ENCODE data around the gene SLCO2A1.

The SLCO2A1 gene

DNA sequence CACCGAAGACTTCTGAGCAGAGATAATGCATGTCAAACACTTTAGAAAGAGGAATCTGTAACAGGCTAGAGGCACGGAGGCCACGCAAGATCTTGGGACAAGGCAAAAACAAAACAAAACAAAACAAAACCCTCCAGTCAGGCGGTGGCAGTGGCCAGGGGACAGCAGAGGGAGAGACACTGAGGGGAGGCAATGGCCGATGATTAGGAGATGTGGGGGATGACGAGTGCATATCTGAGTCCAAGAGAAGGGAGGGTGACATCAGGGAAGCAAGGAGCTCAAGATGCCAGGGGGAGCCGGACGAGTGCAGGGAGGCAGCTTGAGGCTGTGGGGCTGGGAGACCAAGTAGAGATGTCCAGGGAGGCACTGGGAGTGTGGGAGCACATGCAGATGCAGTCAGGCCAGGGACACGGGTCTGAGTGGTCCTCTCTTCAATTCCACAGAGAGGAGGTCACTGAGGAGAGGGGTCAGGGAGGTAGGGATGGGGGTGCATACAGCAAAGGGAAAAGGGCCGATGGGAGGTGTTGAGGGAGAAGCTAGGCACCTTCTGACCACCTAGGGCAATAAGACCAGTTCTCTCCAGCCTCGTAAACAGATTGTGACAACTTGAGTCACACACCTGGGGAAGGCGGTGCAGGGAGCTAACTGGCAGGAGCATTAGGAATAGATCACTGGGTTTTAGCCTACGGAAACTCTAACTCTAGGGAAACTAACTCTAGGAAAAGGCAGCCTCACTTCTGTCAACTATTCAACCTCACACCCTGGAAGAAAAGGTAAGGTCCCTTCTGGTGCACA is 29.6 kb downstream of the SLCO2A1 start:
- DNase-seq (ENCODE audit: low spot score) = no peak

DNA sequence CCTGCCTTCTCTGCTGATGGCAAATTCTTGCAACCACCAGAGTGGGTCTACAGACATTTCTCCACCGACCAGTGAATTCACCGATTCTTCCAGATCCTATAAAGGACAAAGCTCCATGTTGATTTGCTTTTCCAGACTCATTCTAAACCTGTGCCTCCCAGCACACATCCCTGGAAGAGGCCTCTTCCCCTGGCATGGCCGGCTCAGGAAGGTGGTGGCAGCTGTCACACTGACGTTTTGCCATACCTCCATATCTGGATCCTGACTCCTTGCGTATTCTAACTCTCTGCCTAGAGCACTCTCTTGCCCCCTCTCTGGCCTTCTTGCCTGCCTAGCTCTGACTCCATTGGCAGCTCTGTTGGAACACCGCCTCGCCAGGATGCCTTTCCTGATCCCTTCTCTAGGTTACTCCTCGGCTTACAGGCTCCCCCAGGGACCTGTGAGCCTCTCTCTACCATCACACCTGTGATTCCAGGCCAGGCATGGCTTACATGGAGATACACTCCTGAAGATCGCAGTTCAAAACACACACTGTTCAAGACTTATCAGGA is 31.0 kb downstream of the SLCO2A1 start:
- DNase-seq (ENCODE audit: low spot score) = no peak

DNA sequence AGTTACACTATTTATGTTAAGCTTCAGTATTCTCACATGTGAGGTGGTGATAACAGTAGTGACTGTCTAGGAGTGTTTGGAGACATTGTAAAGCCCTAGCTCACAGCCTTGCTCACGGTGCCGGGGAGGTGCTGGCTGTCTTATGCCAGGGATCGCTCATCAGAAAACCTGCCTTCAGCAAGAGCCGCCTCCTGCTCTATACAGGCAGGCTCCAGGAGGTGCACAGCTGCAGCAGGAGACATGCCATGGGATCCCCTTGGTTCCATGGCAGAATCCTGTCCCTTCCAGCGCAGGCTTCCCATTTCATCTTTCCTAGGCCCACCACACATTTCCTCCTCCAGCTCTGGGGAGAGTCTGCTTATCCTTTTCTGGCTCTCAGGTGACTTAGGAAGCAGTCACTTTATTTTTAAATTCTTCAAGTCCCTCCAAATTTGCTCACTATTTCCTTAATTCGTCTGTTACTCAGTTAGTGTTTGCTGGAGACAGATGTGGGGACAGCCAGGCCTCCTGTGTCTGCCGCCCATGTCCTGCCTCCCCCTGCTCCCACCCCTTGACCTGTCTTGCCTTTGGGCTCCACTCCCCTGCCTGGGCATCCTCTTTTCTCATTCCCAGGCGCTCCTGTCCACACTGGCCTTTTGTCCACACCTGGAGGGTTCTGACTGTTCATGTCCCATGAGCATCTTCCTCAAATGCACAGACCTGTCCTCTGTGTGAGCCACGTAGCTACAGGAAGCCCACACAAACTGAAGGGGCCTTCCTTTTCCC is 31.7 kb downstream of the SLCO2A1 start:
- no peak for DNase-seq (ENCODE audit: low spot score)

DNA sequence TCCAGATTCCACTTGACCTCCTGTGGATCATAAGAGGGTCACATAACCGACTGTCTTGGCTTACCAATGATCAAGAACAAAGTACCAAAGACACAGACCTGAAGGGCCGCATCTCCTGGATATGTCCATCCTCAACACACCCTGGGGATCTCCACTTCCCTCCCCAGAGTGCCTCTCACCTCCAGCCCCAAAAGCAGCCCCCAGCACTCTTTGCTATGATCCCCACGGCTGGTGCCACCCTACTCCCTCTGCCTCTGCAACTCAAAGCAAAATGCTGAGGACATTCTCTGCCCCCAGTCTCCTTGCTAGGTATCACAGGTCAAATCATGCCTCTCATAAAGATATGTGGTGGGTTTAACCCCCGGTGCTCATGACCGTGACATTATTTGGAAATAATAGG is 32.7 kb downstream of the SLCO2A1 start:
- no peak for DNase-seq (ENCODE audit: low spot score)

- no peak for DNase-seq (ENCODE audit: low spot score)
These were observed 33.5 kb downstream of the SLCO2A1 start for GRCh38 chr3:133996251-133996661.

- DNase-seq (ENCODE audit: low spot score) = no peak
These were observed 34.5 kb downstream of the SLCO2A1 start for GRCh38 chr3:133995264-133995663.

GRCh38 chr3:133994166-133994890 is 35.4 kb downstream of the SLCO2A1 start:
- DNase-seq (ENCODE audit: low spot score) = no peak

DNA sequence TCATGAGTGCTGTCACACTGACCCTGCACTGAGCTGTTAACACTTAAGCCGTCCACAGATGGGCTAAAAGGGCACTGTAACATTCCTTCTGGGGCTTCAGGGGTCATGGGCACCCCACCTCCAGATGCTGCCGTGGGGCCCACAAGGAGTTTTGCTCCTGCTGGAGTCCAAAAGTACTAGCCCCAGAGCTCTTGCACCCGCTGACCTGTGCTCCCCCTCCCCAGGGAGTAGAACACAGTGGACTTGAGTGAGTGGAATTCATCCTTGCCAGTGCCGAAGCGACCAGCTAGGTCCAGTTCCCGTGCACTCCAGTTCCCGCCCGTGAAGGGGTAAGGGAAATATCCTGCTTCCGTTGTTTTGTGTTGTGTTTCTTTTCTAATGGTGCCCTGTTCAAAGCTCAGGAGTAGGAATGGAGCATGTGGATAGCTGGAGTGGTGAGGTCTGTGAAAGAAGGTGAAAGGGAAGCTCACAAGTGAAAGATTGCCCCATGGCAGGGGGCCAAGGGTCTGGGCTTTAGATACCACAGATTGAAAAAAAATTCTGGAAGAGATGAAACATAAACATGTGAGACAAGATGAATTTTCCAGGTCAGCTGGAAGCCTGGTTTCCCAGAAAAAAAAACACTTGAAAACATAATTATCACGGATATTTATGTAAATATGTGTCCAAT is 36.6 kb downstream of the SLCO2A1 start:
- no peak for DNase-seq (ENCODE audit: low spot score)

DNA sequence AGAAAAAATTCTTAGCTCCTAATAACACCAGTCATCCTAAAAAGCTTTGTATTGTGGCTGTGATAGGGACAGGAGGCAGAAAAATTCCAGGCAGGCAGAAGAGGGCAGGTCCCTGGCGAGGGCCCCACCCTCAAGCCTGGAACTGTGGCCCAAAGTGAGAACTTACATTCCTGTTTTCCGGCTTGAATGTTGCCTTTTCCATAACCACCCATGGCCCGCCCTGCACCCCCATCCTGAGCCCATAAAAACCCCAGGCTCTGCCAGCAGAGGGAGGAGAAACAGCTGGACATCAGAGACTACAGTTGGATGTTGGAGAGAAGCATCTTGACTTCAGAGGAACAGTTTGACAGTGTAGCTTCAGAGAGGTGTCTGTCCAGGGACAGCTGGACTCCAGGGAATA is 37.3 kb downstream of the SLCO2A1 start:
- DNase-seq (ENCODE audit: low spot score) = no peak

DNA sequence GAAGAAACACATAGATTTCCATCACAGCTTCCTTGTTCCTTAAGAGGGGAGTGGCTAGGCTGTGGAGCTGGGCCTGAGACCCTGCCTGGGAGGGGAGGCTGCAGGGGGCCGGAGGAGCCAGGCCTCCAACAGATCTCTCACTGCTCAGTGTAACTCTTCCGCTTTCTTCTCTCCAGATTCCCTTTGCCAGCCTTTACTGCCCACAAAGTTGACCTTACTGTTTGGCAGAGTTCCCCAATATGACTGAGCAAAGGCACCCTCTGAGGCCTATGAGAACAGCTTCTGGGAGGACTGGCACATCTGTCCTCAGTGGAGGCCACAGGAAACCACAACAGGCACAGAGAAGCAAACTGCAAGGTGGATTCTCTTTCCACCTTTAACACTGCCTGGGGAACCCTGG is 38.1 kb downstream of the SLCO2A1 start:
- DNase-seq (ENCODE audit: low spot score) = no peak

GRCh38 chr3:133991209-133991608 is 38.5 kb downstream of the SLCO2A1 start:
- no peak for DNase-seq (ENCODE audit: low spot score)

DNA sequence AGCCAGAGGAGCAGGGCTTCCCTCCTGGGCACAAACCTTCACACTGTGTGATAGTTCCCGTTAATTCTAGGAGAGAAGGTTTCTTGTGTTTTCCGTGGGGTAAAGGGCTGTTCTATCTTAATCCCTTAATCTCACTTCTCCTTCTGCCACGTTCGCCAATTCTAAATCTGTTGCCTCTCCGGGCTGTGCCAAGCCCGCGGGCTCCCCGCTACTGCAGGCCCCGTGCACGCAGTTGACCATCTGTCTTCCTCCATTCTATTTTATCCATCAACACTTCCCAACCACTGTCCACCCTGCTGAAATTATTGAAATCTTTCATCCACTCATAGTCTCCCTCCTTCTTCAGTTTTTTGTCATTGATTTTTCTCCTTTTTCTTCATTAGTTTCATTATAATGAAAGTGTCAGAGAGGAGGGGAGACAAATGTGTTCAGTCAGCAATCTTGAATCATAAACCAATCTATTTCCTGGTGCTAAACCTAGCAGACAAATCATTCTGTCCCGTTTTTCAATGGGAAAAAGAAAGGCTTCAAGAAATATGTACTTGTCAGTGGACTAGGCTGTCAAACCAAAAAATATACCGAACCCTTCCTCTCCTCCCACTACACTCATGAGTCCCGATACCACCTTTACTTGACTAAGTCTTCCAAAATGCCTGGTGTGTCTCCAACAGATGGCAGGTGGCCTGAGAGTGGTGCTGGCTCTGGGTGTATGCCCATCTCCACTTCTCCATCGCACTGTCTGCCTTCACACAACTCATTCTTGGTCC is 39.6 kb downstream of the SLCO2A1 start:
- no peak for DNase-seq (ENCODE audit: low spot score)

- no peak for DNase-seq (ENCODE audit: low spot score)
These were observed 41.0 kb downstream of the SLCO2A1 start for GRCh38 chr3:133988631-133989161.

GRCh38 chr3:133987948-133988484 is 41.7 kb downstream of the SLCO2A1 start:
- DNase-seq (ENCODE audit: low spot score) = no peak

GRCh38 chr3:133987136-133987535 is 42.6 kb downstream of the SLCO2A1 start:
- no peak for DNase-seq (ENCODE audit: low spot score)

DNA sequence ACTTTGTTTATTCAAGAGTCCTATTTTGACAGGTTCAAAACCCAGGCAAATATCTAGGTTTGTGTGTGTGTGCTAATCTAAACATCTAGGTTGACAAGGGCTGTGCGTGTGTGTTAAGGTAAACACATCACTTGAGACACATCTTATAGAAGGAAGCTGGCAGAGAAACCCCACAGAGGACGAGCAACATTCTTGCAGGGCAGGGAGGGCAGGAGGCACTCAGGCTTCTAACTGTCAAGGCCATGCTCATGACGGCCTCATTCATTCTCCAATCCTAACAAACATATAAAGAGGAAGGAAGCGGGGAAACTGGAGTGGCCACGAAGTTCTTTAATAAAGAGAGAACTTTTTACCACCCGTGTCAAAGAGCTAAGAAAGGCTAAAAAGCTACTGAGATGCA is 43.4 kb downstream of the SLCO2A1 start:
- DNase-seq (ENCODE audit: low spot score) = no peak

GRCh38 chr3:133984975-133985374 is 44.8 kb downstream of the SLCO2A1 start:
- DNase-seq (ENCODE audit: low spot score) = no peak

DNA sequence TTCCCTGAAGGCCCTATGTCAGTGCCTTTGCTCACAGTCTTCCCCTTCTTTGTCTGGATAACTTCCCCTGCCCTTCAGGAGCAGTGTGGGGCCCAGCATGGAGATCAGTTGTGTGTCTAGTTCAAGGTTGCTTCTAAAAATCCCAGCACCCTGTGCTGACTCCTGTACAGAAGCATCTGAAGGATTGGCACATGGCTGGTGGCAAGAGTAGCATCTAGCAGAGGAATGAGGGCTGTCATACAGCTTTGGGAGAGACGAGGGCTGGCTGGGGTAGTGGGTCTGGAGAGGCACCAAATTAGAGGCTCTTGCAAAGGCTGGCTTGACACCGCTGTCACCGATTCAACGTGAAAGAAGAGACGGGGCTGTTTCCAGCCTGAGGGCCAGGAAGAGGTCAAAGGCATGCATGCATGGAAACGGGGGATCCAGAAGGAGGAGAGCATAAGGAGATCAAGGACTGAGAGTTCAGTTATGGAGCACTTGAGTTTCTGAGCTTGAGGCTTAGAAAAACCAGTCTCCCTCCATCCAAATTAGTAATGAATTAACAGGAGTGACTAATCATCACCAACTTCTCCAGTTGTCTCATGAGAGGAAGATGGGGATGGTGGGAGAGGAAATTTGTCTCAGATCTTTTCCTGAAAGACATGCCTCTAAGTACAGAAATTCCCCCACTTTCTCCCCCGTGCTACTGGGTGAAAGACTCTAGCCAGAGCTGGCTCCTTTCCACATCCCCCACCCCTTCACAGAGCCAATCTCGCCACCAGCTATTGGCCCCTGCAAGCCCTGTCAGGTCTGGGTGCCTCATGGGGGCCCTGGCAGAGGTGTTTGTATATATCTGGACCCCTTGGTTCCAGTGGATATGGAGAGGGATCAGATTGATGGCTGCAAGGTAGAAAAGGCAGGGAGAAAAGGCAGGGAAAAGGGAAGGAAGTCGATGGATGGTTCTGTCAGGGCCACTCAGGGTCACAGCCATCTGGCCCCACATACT is 45.9 kb downstream of the SLCO2A1 start:
- DNase-seq (ENCODE audit: low spot score) = no peak

GRCh38 chr3:133983126-133983525 is 46.6 kb downstream of the SLCO2A1 start:
- no peak for DNase-seq (ENCODE audit: low spot score)

Data from LoVo (cell line).